Measurements from ENCODE around the gene STMN3.
"Not testable (repeated sequence)": the region's sequence is repeated elsewhere in the genome, so short reads cannot be mapped to it uniquely, and the experiment has no call there.

Gene STMN3

GRCh38 chr20:63681609-63682142 is 28.5 kb upstream of the STMN3 start:
- Histone ChIP-seq H3K27ac (peak overlapping the region in 20 of 21 experiments; percentile 4 to 94 (median 76)), H3K4me3 (no peak overlapping the region)

- H3K4me3 ChIP-seq, result no peak overlapping the region
- H3K27ac ChIP-seq, result peak overlapping the region in 10 of 21 experiments; percentile 71 to 94 (median 78)
Measured at GRCh38 chr20:63680857-63681608, 27.8 kb upstream of the STMN3 start.

DNA sequence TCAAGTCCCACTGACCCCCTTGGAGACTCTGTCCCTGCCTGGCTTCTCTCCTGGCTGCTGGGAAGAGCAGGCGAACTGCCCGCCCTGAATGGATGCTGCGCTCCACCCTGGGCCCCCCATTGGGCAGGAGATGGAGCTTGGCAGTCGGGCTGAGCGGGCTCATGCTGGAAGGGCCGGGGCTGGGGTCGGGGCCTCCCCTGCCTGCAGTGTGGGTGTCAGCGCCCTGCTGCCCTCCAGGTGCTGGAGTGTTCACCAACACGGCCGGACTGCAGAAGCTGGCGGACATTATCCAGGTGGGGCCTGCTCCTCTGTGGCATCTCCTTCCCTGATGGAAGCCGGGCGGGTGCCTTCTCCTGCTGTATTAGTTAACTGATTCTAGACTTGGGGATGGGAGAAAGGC is 27.2 kb upstream of the STMN3 start:
- peak overlapping the region in 1 of 21 experiments; percentile 72 for H3K27ac ChIP-seq

DNA sequence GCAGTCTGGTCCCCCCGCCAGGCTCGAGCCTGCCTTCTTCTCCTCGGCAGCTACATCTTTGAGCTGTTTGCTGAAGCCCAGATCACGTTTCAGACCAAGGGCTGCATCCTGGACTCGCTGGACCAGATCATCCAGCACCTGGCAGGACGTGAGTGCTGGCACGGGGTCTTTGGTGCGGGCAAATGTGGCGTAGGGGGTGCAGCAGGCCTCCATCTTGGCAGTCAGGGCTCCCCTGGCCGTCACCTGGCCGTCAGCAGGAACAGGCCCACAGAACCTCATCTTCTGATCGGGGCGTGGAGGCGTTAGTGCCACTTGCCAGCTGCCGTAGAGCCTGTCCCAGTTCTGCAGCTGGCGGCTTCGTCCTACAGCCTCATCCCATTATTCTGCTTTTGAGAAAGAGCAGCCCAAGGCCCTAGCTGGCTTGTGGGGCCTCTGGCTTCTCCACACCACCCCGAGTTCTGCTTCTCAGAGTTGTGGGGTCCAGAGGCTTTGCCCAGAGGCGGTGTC is 26.6 kb upstream of the STMN3 start:
- peak overlapping the region in 2 of 21 experiments; percentile 10 to 72 for H3K27ac ChIP-seq

More for the DNA sequence above, 27.2 kb upstream of the STMN3 start:
- H3K4me3 ChIP-seq, result no peak overlapping the region

DNA sequence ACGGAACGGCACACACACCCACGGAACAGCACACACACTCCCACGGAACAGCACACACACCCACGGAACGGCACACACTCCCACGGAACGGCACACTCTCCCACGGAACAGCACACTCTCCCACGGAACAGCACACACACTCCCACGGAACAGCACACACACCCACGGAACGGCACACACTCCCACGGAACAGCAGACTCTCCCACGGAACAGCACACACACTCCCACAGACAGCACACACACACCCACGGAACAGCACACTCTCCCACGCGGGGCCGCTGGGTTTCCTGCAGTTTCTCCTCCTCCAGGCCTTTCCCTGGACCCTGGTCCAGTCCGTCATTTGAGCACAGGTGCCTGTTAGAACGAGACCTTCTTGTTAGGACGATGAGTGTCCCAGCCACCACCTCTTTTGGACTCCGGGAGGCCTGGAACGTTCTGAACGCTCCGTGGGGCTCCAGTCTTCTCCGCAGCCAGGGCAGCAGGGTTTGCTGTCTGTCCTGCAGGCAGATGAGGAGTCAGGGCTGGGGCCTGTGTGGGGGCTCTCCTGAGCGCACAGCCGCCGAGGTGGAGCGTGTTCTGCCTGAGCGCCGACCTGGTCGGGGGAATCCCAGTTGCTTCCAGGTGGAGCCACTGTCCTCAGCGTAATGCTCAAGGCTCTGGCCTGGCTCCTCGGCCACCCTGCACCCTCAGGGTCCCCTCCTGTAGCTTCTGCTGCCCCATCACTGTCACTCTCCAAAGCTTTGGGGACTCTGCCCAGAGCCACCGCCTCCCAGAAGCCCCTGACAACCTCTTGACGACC is 25.6 kb upstream of the STMN3 start:
- H3K27ac ChIP-seq, result no peak overlapping the region
- no peak overlapping the region for H3K4me3 ChIP-seq

More for the DNA sequence above, 26.6 kb upstream of the STMN3 start:
- no peak overlapping the region for H3K4me3 ChIP-seq

- Histone ChIP-seq H3K27ac (peak overlapping the region in 2 of 21 experiments; percentile 14 to 65), H3K4me3 (no peak overlapping the region)
Measured at GRCh38 chr20:63678071-63678470, 24.8 kb upstream of the STMN3 start.

DNA sequence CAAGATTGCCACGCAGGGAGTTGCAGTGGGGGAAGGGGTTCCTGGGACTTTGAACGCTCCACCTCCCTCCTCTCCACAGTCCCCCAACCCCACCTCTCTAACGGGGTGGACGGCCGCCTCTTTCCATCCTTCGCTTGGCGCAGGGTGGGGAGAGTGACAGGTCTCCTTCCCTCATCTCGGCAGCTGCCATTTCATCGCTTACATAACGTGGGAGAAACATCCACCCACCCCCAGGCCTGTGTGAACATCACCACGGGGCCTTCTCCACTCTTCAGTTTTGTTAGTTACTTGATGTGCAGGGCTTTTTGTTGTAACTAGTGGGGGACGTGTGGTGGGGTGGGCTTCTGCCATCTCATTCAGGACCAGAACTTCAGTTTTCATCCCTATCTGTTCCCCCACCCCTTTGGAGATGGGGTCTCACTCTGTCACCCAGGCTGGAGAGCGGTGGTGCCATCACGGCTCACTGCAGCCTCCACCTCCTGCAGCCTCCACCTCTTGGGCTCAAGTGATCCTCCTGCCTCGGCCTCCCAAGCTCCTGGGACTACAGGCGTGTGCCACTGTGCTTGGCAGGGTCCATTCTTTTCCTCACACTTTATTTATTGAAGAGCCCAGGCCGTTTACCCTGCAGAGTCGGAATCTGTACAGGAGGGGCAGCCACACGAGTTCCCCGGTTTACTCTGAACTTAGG is 22.6 kb upstream of the STMN3 start:
- Histone ChIP-seq H3K4me3 (no peak overlapping the region), H3K27ac (no peak overlapping the region)

GRCh38 chr20:63673951-63674350 is 20.7 kb upstream of the STMN3 start:
- Histone ChIP-seq H3K4me3 (no peak overlapping the region), H3K27ac (no peak overlapping the region)

DNA sequence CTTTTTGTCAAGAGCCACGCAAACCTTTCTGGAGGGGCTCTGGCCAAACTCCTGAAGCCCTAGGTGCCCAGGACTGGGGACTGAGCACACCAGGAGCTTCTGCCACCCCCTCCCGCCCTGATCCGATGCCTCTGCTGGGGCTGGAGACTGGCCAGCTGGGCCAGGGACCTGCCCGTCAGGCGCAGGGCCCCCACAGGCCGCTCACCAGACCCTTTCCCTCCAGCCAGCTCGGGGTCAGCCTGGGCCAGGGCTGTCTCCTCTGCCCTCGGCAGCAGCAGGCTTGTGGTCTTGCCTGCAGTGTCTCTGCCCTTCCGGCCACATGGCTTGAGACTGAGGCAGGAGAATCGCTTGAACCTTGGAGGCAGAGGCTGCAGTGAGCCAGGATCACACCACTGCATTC is 19.4 kb upstream of the STMN3 start:
- Histone ChIP-seq H3K4me3 (no peak overlapping the region), H3K27ac (no peak overlapping the region)

DNA sequence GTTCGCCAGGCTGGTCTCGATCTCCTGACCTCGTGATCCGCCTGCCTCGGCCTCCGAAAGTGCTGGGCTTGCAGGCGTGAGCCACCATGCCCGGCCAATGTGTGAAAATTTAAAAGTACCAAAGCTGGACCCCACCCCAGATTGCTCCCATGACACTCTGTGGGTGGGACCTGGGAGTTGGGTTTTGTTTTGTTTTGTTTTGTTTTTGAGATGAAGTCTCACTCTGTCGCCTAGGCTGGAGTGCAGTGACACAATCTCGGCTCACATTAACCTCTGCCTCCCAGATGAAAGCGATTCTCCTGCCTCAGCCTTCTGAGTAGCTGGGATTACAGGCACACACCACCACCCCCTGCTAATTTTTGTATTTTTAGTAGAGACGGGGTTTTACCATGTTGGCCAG is 18.5 kb upstream of the STMN3 start:
- not testable (repeated sequence) for H3K4me3 ChIP-seq, H3K27ac ChIP-seq

- Histone ChIP-seq H3K27ac (no peak overlapping the region), H3K4me3 (no peak overlapping the region)
Measured at GRCh38 chr20:63668351-63668750, 15.1 kb upstream of the STMN3 start.

GRCh38 chr20:63667858-63668257 is 14.6 kb upstream of the STMN3 start:
- H3K27ac ChIP-seq, result no peak overlapping the region
- H3K4me3 ChIP-seq, result no peak overlapping the region

DNA sequence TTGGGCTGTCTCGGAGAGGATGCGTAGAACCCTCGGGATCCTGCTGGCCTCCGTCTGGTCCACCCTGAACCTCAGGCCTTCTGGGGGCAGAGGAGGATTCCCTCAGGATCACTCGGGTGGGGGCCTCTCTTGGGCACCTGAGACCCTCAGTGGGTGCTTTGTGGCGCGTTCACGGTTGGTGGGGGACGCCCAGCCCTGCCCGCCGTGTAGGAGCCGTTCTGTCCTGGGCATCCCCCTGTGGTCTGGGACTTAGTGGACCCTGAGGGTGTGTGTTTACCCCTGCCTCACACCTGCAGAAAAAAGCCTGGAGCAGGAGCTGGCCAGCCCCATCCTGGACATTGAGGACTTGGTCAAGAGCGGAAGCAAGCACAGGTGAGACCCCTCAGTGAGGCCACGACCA is 12.5 kb upstream of the STMN3 start:
- peak overlapping the region in 1 of 21 experiments; percentile 44 for H3K27ac ChIP-seq
- no peak overlapping the region for H3K4me3 ChIP-seq

GRCh38 chr20:63664861-63665594 is 11.8 kb upstream of the STMN3 start:
- Histone ChIP-seq H3K4me3 (no peak overlapping the region), H3K27ac (peak overlapping the region in 1 of 21 experiments; percentile 44)

DNA sequence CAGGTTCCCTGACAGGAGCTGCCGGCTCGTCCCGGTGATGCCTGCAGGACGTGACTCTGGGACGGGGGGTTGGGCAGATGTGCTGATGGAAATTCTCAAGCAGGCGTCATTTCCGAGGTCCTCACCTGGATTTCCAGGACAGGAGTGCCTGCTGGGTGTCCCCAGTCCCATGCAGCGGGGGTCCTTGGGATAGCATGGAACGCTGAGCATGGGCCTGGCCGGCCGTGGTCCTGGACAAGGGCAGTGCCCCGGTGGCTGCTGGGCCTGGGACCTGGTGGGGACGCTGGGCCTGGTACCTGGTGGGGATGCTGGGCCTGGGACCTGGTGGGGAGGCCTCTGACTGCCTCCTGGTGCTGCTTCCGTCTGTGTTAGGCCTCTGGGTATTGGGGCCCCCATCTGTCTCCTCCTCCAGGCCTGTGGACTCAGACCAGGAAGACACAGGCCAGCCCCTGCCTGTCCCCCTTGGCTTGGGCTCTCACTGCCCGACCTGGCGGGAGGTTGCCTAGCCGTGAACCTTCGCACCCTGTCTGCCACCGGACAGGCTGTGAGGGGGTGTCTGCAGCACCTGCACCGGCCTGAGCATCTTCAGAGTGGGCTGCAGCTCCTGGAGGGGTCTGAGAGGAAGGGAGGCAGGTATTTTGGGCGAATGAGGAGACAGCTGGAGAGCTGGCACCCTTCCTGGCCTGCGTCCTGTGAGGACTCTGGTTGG is 11.1 kb upstream of the STMN3 start:
- H3K27ac ChIP-seq, result no peak overlapping the region

DNA sequence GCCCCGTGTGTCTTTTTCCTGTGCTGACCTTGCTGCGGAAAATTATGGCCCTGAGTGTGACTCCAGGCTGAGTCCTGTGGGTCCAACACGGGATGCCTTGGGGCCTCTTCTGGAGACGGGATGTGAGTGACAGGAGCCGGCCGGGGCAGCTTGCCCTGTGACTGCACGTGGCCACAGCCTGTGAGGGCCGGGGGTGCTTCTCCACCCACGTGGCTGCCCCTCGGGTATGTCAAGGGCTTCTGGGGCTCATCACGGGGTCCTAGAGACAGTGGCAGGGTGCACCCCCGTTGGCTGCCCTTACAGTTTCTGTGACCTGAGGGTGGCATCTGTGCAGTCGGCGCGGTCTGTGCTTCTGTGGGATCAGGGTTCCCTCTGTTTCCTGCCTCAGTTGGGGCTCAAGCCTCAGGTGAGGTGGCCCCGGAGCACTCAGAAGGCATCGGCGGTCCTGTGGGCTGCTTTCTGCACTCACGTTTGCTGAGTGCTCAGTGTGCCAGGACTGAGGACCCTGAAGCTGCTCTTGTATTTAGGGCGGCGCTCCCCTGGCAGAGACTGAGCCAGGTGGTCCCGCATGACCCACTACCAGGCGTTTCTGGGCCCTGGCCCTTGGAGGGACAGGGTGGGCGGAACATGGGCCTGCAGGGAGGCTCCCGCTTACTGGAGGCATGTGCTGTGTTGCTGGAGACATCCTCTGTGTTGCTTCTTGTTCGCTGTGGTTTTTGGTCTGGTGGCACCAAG is 10.3 kb upstream of the STMN3 start:
- no peak overlapping the region for H3K4me3 ChIP-seq
- no peak overlapping the region for H3K27ac ChIP-seq

More for the DNA sequence above, 11.1 kb upstream of the STMN3 start:
- H3K4me3 ChIP-seq, result no peak overlapping the region

- Histone ChIP-seq H3K27ac (no peak overlapping the region), H3K4me3 (no peak overlapping the region)
Measured at GRCh38 chr20:63662813-63663189, 9.6 kb upstream of the STMN3 start.

Data from skin epidermis (tissue), 12 donors.